H1 (cell line): ENCODE data around the gene RPL31. TPM values are rescaled to one million over a fixed set of nuclear protein-coding genes. Genes with fewer than 3 reads are reported as not detected.

Experiments used
- CTCF ChIA-PET: fragments of 300-600 bp; sonication (Branson Sonifier 250); formaldehyde crosslinking; loops from one replicate; lab custom pipeline; 2021; ENCODE audit not compliant: partially characterized antibody; lab: Charles Lee
- POLR2A ChIA-PET: fragments of 300-600 bp; sonication (Branson Sonifier 250); formaldehyde crosslinking; loops from one replicate; lab custom pipeline; 2021; ENCODE audit warnings: inconsistent platforms; ENCODE audit not compliant: partially characterized antibody; lab: Charles Lee
- DNase-seq, 2 experiments: peaks; one replicate each; pipeline versions ENCODE4 v3.0.0 to v3.0.0-alpha.2; 2010 to 2022; ENCODE audit warnings: low spot score in 2 of 2, low read depth in 1 of 2, mixed read lengths in 1 of 2
- FAIRE-seq: peaks from 2 replicates; lab custom pipeline; 2011; peaks lifted over from hg19 to GRCh38; lab: Jason Lieb, UNC
- H2AFZ ChIP-seq: 2 replicates; pipeline ENCODE4 v1.8.1; 2012; ENCODE audit warnings: low read length, inconsistent platforms
- H2AK5ac ChIP-seq: 2 replicates; pipeline ENCODE4 v1.6.1; 2013; ENCODE audit warnings: low read depth, low read length
- H2BK120ac ChIP-seq: replicated peaks from 2 replicates; pipeline ENCODE3; 2013; ENCODE audit warnings: low read depth, low read length, inconsistent platforms
- H2BK12ac ChIP-seq: 2 replicates; pipeline ENCODE4 v1.6.1; 2013; ENCODE audit warnings: low read depth, low read length
- H2BK15ac ChIP-seq: 2 replicates; pipeline ENCODE4 v1.6.1; 2013; ENCODE audit warnings: low read length
- H2BK20ac ChIP-seq: 2 replicates; pipeline ENCODE4 v1.6.1; 2013; ENCODE audit warnings: low read length
- H2BK5ac ChIP-seq: 2 replicates; pipeline ENCODE4 v1.6.1; 2013; ENCODE audit warnings: low read depth, low read length
- H3K14ac ChIP-seq: 2 replicates; pipeline ENCODE4 v1.6.1; 2013; ENCODE audit warnings: inconsistent platforms; ENCODE audit not compliant: insufficient read length
- H3K18ac ChIP-seq: 2 replicates; pipeline ENCODE4 v1.6.1; 2013; ENCODE audit warnings: low read length; ENCODE audit errors: extremely low read depth
- H3K23ac ChIP-seq: 2 replicates; pipeline ENCODE4 v1.6.1; 2013; ENCODE audit warnings: inconsistent platforms; ENCODE audit not compliant: insufficient read length
- H3K23me2 ChIP-seq: 2 replicates; pipeline ENCODE4 v1.6.1; 2013; ENCODE audit warnings: low read depth, low read length
- H3K27ac ChIP-seq: 2 replicates; pipeline ENCODE4 v1.6.1; 2011; ENCODE audit warnings: low read depth, low read length, inconsistent platforms
- H3K27me3 ChIP-seq, 4 experiments: replicated peaks in 1 of 4; 1 replicate in 1 of 4; 2 replicates in 3 of 4; pipeline versions ENCODE4 v1.6.1 to v1.8.1; 2011 to 2013; ENCODE audit warnings: low read length in 3 of 4, mild to moderate bottlenecking in 3 of 4, inconsistent platforms in 2 of 4, mixed read lengths in 2 of 4, moderate library complexity in 1 of 4; ENCODE audit not compliant: control insufficient read depth in 3 of 4, insufficient read depth in 3 of 4; ENCODE audit errors: extremely low read depth in 1 of 4
- H3K36me3 ChIP-seq, 4 experiments: 2 replicates each; pipeline versions ENCODE4 v1.6.1 to v1.8.1; 2011 to 2013; ENCODE audit warnings: mild to moderate bottlenecking in 4 of 4, low read length in 3 of 4, moderate library complexity in 2 of 4, control low read depth in 1 of 4, inconsistent platforms in 1 of 4; ENCODE audit not compliant: insufficient read depth in 4 of 4, control insufficient read depth in 2 of 4
- H3K4ac ChIP-seq: replicated peaks from 2 replicates; pipeline ENCODE3; 2013; ENCODE audit warnings: low read length, low read depth, mixed read lengths, inconsistent platforms; ENCODE audit not compliant: insufficient read length
- H3K4me1 ChIP-seq, 4 experiments: replicated peaks in 1 of 4; 1 replicate in 1 of 4; 2 replicates in 3 of 4; pipeline versions ENCODE4 v1.6.1 to v1.8.1; 2011 to 2013; ENCODE audit warnings: low read length in 3 of 4, inconsistent platforms in 2 of 4, mixed read lengths in 1 of 4; ENCODE audit not compliant: insufficient read depth in 4 of 4, control insufficient read depth in 3 of 4
- H3K4me2 ChIP-seq, 2 experiments: 2 replicates each; pipeline versions ENCODE4 v1.6.1 to v1.8.1; 2011 to 2013; ENCODE audit warnings: low read depth in 2 of 2, low read length in 2 of 2, control low read depth in 1 of 2, inconsistent platforms in 1 of 2, mild to moderate bottlenecking in 1 of 2; ENCODE audit not compliant: insufficient read depth in 1 of 2
- H3K4me3 ChIP-seq, 4 experiments: fragments of 200-600, 300-600 bp in 1 of 4; sonication (generic), shearing (Covaris generic), sonication (Bioruptor Twin) in 1 of 4; 2 replicates each; pipeline versions ENCODE4 v1.5.1 to v1.8.1; 2011 to 2016; ENCODE audit warnings: low read length in 4 of 4, low read depth in 3 of 4, control low read depth in 2 of 4, inconsistent platforms in 2 of 4, mild to moderate bottlenecking in 2 of 4, mixed read lengths in 1 of 4, moderate library complexity in 1 of 4; ENCODE audit not compliant: insufficient read depth in 2 of 4; ENCODE audit errors: extremely low read depth in 1 of 4
- H3K56ac ChIP-seq: replicated peaks from 2 replicates; pipeline ENCODE3; 2013; ENCODE audit warnings: low read depth, mild to moderate bottlenecking, mixed read lengths, low read length, inconsistent platforms; ENCODE audit not compliant: insufficient read length
- H3K79me1 ChIP-seq: 2 replicates; pipeline ENCODE4 v1.6.1; 2013; ENCODE audit warnings: low read depth, low read length, control low read depth
- H3K79me2 ChIP-seq, 2 experiments: 2 replicates each; pipeline versions ENCODE4 v1.6.1 to v1.8.1; 2012 to 2013; ENCODE audit warnings: low read length in 2 of 2, mild to moderate bottlenecking in 2 of 2, inconsistent platforms in 1 of 2; ENCODE audit not compliant: insufficient read depth in 2 of 2, control insufficient read depth in 1 of 2
- H3K9ac ChIP-seq, 4 experiments: replicated peaks in 1 of 4; 1 replicate in 1 of 4; 2 replicates in 3 of 4; pipeline versions ENCODE4 v1.6.1 to v1.8.1; 2011 to 2013; ENCODE audit warnings: low read depth in 3 of 4, low read length in 3 of 4, control low read depth in 2 of 4, mild to moderate bottlenecking in 2 of 4, moderate library complexity in 2 of 4, inconsistent platforms in 1 of 4; ENCODE audit errors: extremely low read depth in 1 of 4
- H3K9me3 ChIP-seq, 2 experiments: 2 replicates each; pipeline versions ENCODE4 v1.6.1 to v1.8.1; 2012 to 2013; ENCODE audit warnings: mild to moderate bottlenecking in 2 of 2, moderate library complexity in 2 of 2, control low read depth in 1 of 2, inconsistent platforms in 1 of 2, low read depth in 1 of 2, low read length in 1 of 2, mixed read lengths in 1 of 2; ENCODE audit not compliant: insufficient read depth in 2 of 2
- H4K20me1 ChIP-seq, 2 experiments: replicated peaks in 1 of 2; 2 replicates each; pipeline versions ENCODE3 to v1.8.1; 2011 to 2013; ENCODE audit warnings: inconsistent platforms in 2 of 2, low read length in 2 of 2, mild to moderate bottlenecking in 1 of 2; ENCODE audit not compliant: insufficient read depth in 2 of 2, control insufficient read depth in 1 of 2
- H4K5ac ChIP-seq: 2 replicates; pipeline ENCODE4 v1.6.1; 2013; ENCODE audit warnings: low read length, low read depth, mixed read lengths, inconsistent platforms; ENCODE audit not compliant: insufficient read length
- H4K8ac ChIP-seq: 2 replicates; pipeline ENCODE4 v1.8.0; 2013; ENCODE audit warnings: mild to moderate bottlenecking, moderate library complexity, low read length, inconsistent platforms; ENCODE audit not compliant: insufficient read depth; ENCODE audit errors: extremely low read depth
- H4K91ac ChIP-seq: replicated peaks from 2 replicates; pipeline ENCODE3; 2013; ENCODE audit warnings: low read length, mixed read lengths, inconsistent platforms; ENCODE audit not compliant: insufficient read length
- BACH1 ChIP-seq: IDR thresholded peaks from 2 replicates; pipeline ENCODE4 v1.6.1; 2012; ENCODE audit warnings: low read length, improper control_type of control experiment
- NRF1 ChIP-seq: IDR thresholded peaks from 2 replicates; pipeline ENCODE4 v1.6.1; 2011; ENCODE audit warnings: mild to moderate bottlenecking, low read depth, low read length, improper control_type of control experiment
- TEAD4 ChIP-seq: IDR thresholded peaks from 2 replicates; pipeline ENCODE4 v1.6.1; 2012; ENCODE audit warnings: low read depth, low read length, inconsistent platforms, mixed read lengths
- WGBS, 2 experiments: shearing (Covaris generic) in 1 of 2; methylation state at CpG; one replicate each; pipeline versions ENCODE4 v1.1.6 to v1.1.7; 2013 to 2015; ENCODE audit warnings: low lambda C conversion rate in 2 of 2, mixed read lengths in 2 of 2, inconsistent platforms in 1 of 2, low coverage in 1 of 2, missing lambda C conversion rate in 1 of 2; ENCODE audit not compliant: insufficient replicate concordance in 2 of 2, insufficient coverage in 1 of 2, insufficient read length in 1 of 2; ENCODE audit errors: extremely low coverage in 1 of 2, missing lambda C conversion rate in 1 of 2; 5-methylcytosine and 5-hydroxymethylcytosine counted together
- polyA plus RNA-seq, 7 experiments: library from polyadenylated mRNA; depleted of rRNA in 3 of 7; stranded (reverse) in 5 of 7; unstranded in 2 of 7; fragments of >200 nt in 5 of 7; fragments of 200-250 nt in 2 of 7; gene quantifications; 1 replicate in 5 of 7; 2 replicates in 1 of 7; 4 replicates in 1 of 7; pipeline versions ENCODE4 v1.2.1 to v1.2.3, GENCODE V29; 2011 to 2013; ENCODE audit warnings: missing spikeins in 2 of 7, mixed read lengths in 2 of 7
- total RNA-seq: library from RNA; stranded (reverse); fragmentation: NEBNext Ultra II Directional; extraction: Animal tissue kit (Norgen Biotek cat#: 25700); gene quantifications from 2 replicates; pipeline ENCODE4 v1.2.1, GENCODE V29; 2021

Gene RPL31
- total and polyA plus RNA-seq, 2 of the 8 experiments (the other 6 are each of a cell fraction or from before 2014, with no cell fraction given) = 1,463 to 1,722 TPM

DNA sequence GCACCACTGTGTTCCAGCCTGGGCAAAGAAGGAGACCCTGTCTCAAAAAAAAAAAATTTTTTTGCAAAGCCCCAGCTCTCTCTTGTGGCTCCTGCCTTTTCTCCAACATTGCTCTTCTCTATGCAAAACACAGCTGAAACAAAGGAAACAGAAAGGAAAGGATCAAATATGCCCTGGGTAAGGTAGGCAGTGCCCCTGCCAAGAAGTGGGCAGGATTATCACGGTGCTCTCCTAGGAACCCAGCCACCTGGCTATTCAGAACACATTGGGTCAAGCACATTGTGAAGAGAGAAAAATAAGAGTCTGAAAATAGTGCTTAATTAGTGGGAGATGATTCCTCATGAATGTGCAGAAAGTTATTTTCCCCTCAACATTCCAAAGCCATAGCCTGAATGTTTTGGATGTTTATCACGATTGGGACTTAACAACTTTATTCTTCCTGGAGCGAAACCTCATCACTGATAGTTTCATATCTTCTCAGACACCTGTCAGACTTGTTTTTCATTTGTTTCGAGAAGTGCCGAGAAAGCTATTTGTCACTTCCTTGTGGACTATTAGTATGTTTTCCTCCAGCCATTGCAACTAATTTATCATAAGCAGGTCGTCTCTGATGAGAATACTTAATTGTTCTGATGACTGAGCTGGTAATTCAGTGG lies 42.7 kb upstream of the RPL31 start:
- Histone ChIP-seq H2BK15ac (no peak overlapping the region), H2AFZ (no peak overlapping the region), H3K18ac (no peak overlapping the region), H2BK120ac (no peak overlapping the region), H4K5ac (no peak overlapping the region), H3K56ac (no peak overlapping the region), H3K36me3 (no peaks in the 10 kb centered on the region), H3K14ac (no peak overlapping the region), H3K23ac (no peak overlapping the region), H3K4me3 (no peak overlapping the region), H2AK5ac (no peak overlapping the region), H3K4ac (no peak overlapping the region), H3K9me3 (no peaks in the 10 kb centered on the region), H3K4me2 (no peak overlapping the region), H4K91ac (no peak overlapping the region), H2BK20ac (no peak overlapping the region), H3K79me2 (no peaks in the 10 kb centered on the region), H2BK5ac (no peak overlapping the region), H4K8ac (no peak overlapping the region), H3K27me3 (no peaks in the 10 kb centered on the region), H2BK12ac (no peak overlapping the region), H4K20me1 (no peaks in the 10 kb centered on the region), H3K9ac (no peak overlapping the region), H3K23me2 (no peaks in the 10 kb centered on the region), H3K79me1 (no peaks in the 10 kb centered on the region), H3K27ac (no peak overlapping the region), H3K4me1 (peaks cover 0 to 3% (median 0%) of the 10 kb centered on the region in 4 experiments; a peak in 1 of 7 replicates)
- FAIRE-seq (no peak), DNase-seq (no peak)
- no peak for TF ChIP-seq NRF1
- no peak for TF ChIP-seq BACH1
- TF ChIP-seq TEAD4 = no peak
- POLR2A ChIA-PET = no interaction called here
- WGBS, 2 experiments = 74% methylated on average over 6 of the region's 6 CpGs; no CpG with 5 or more reads in 1 of the 2 experiments
- CTCF ChIA-PET = interaction anchor here (1.0 to 1.4 kb wide), 3 partner anchors 9 to 40 kb away, joined by 3 read pairs; no protein-coding TSS in a partner anchor
